Immature natural killer cell (primary cell): ENCODE results near the gene GGN. TPM values are rescaled to one million over a fixed set of nuclear protein-coding genes. Genes with fewer than 3 reads are reported as not detected.

Experiments
- DNase-seq, 3 donors: peaks; one replicate each; pipeline ENCODE4 v3.0.0; 2022; ENCODE audit warnings: mixed read lengths in 1 of 3
- H3K27ac Mint-ChIP-seq, 6 donors: one replicate each; pipeline ENCODE4 v1.8.0; 2020; ENCODE audit warnings: mixed read lengths in 6 of 6, mild to moderate bottlenecking in 5 of 6, inconsistent platforms in 4 of 6, moderate library complexity in 3 of 6
- H3K27me3 Mint-ChIP-seq, 3 donors: one replicate each; pipeline ENCODE4 v1.8.0; 2020 to 2021; ENCODE audit warnings: low read depth in 3 of 3, mild to moderate bottlenecking in 3 of 3, mixed read lengths in 3 of 3, moderate library complexity in 3 of 3, inconsistent platforms in 1 of 3
- H3K36me3 Mint-ChIP-seq, 3 donors: one replicate each; pipeline ENCODE4 v1.8.0; 2020; ENCODE audit warnings: mixed read lengths in 3 of 3, inconsistent platforms in 2 of 3, mild to moderate bottlenecking in 2 of 3
- H3K4me1 Mint-ChIP-seq, 2 donors: one replicate each; pipeline ENCODE4 v1.8.0; 2020; ENCODE audit warnings: inconsistent platforms in 2 of 2, mild to moderate bottlenecking in 2 of 2, mixed read lengths in 2 of 2, moderate library complexity in 1 of 2
- H3K4me3 Mint-ChIP-seq, 5 donors: one replicate each; pipeline ENCODE4 v1.8.0; 2020; ENCODE audit warnings: mild to moderate bottlenecking in 5 of 5, mixed read lengths in 5 of 5, inconsistent platforms in 3 of 5, moderate library complexity in 3 of 5
- H3K9me3 Mint-ChIP-seq, 6 donors: one replicate each; pipeline ENCODE4 v1.8.0; 2020; ENCODE audit warnings: mild to moderate bottlenecking in 6 of 6, mixed read lengths in 6 of 6, inconsistent platforms in 4 of 6, moderate library complexity in 3 of 6
- polyA plus RNA-seq, 3 donors: library from polyadenylated mRNA; unstranded; fragments of 300-500 nt; fragmentation: Illumina TruSeq; gene quantifications; one replicate each; pipeline ENCODE4 v1.2.3, GENCODE V29; 2021

Gene GGN
- polyA plus RNA-seq, 3 donors from 2014 or later = not detected

DNA sequence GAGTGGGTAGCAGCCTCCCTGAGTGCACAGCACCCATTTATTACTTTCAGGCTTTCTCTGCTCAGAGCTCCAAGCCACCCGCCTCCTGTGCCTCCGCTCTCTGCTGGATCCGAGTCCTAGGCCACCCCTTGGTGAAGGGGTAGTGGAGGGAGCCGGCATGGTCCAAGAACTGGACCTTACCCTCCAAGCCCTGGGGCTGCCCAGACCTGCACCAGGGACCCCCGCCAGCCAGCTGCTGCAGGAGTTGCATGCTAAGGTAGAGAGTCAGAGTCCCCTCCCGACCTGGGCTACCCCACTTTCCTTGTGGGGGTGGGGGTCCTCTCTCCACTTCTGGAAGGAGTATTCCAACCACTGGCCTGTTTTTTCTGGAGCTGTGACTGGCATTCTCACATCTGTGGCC is 17.0 kb upstream of the GGN start:
- Mint-ChIP-seq H3K27me3 (peaks cover 6 to 12% (median 12%) of the 10 kb centered on the region in 3 donors), H3K36me3 (peaks cover 0 to 4% (median 4%) of the 10 kb centered on the region in 3 donors), H3K4me3 (peak overlapping the region in 3 of 5 donors; percentile 78 to 92 (median 90)), H3K4me1 (peaks cover 6 to 22% of the 10 kb centered on the region in 2 donors), H3K9me3 (no peaks in the 10 kb centered on the region), H3K27ac (no peak overlapping the region)
- no peak for DNase-seq

DNA sequence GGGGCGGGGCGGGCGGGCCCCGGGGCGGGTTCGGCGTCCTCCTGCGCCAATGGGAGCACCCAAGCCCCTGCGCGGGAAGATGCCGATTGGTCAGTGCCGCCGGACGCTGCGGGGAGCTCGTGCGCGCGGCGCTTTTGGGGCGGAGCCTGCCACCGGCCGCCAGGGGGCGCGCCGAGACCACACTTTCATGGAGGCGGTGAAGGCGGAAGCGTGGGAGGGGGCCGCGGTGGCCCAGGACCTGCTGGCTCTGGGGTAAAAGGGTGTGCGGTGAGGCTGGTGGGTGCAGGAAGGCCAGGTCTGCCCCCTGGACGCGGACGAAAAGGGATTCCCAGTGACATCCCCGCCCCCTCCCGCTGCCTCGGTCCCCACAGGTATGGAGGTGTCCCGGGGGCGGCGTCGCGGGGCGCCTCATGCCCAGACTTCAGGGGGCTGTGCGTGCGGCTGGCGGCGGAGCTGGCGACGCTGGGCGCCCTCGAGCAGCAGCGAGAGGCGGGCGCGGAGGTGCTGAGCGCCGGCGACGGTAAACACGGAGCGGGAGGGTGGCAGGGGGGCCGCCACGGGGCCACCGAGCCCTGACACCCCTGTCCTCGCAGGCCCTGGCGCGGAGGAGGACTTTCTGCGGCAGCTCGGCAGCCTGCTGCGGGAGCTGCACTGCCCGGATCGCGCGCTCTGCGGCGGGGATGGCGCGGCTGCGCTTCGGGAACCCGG is 15.3 kb upstream of the GGN start, which contains the start of gene FAM98C:
Gene FAM98C (plus strand): TSS at position 127 of the 708 bp plus-strand sequence. CDS start 61 bp downstream, at position 188.
- H3K36me3 Mint-ChIP-seq = peaks cover 0 to 4% (median 4%) of the 10 kb centered on the region in 3 donors
- peak; percentile 98 to 99 (median 98) for DNase-seq
- H3K9me3 Mint-ChIP-seq = no peaks in the 10 kb centered on the region
- peaks cover 6 to 22% of the 10 kb centered on the region in 2 donors for H3K4me1 Mint-ChIP-seq
- H3K27ac Mint-ChIP-seq = peak within 1 kb of the TSS; percentile 86 to 97 (median 93)
- H3K4me3 Mint-ChIP-seq = peak within 1 kb of the TSS; percentile 90 to 94 (median 91)
- H3K27me3 Mint-ChIP-seq = peaks cover 9 to 16% (median 14%) of the 10 kb centered on the region in 3 donors

DNA sequence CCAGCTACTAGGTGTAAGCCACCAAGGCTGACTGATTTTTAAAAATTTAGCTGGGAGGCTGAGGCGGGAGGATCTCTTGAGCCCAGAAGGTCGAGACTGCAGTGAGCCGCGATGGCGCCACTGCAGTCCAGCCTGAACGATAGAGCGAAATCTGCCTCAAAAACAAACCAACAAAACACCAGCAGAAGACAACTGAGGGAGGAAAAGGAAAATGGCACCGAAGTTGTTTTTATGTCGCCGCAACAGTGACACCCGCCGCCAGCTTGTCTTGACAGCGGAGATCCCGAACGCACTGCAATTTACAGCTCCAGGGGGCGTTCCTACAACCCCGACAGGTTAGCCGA is 14.8 kb upstream of the GGN start:
- Mint-ChIP-seq H3K27me3 (peaks cover 9 to 16% (median 14%) of the 10 kb centered on the region in 3 donors), H3K9me3 (no peaks in the 10 kb centered on the region), H3K36me3 (peaks cover 0 to 4% (median 4%) of the 10 kb centered on the region in 3 donors), H3K4me1 (peaks cover 6 to 22% of the 10 kb centered on the region in 2 donors), H3K27ac (peak overlapping the region; percentile 86 to 97 (median 93)), H3K4me3 (peak overlapping the region; percentile 90 to 94 (median 91))
- DNase-seq = no peak

DNA sequence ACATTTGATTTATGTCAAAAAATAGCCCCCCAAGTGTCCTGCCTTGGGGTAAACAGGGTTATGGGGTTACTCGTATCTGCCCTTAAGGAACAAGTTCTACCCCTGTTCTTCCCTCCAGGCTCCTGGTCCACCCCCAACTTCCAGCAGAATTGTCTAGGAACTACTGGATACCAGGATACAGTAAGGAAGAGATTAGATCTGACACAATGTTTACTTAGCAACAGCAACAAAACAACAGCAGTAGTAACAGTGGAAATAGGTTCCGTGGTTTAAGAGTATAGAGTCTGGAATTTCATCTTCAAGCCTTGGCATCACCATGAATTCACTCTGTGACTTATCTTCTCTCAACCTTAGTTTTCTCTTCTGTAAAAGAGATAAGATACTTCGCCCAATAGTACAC is 13.3 kb upstream of the GGN start:
- DNase-seq = no peak
- Mint-ChIP-seq H3K4me3 (no peak overlapping the region), H3K4me1 (peaks cover 11 to 24% of the 10 kb centered on the region in 2 donors), H3K36me3 (peaks cover 0 to 4% (median 0%) of the 10 kb centered on the region in 3 donors), H3K9me3 (no peaks in the 10 kb centered on the region), H3K27me3 (peaks cover 9 to 26% (median 19%) of the 10 kb centered on the region in 3 donors), H3K27ac (peak overlapping the region in 3 of 6 donors; percentile 61 to 88 (median 87))

DNA sequence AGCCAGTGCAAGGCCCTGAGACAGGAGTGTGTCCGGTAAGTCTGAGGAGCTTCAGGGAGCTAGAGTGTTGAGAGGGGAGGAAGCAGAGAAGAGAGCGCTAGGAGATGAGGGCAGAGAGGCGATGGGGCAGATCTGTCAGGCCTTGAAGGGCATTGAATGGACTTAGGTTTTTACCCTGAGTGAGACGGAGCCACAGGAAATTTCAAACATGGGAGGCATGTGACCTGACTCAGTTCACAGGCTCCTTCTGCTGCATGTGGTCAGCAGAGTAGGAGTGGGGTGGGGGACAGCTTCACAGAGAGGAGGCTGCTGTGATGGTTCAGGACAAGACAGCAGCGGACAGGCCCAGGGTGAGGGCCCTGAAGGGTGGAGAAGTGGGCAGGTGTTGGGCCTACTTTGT is 12.5 kb upstream of the GGN start:
- H3K27ac Mint-ChIP-seq = no peak overlapping the region
- peaks cover 11 to 24% of the 10 kb centered on the region in 2 donors for H3K4me1 Mint-ChIP-seq
- peak overlapping the region in 2 of 5 donors; percentile 24 to 34 for H3K4me3 Mint-ChIP-seq
- no peak for DNase-seq
- H3K36me3 Mint-ChIP-seq = peaks cover 0 to 2% (median 0%) of the 10 kb centered on the region in 3 donors
- H3K27me3 Mint-ChIP-seq = peaks cover 9 to 27% (median 19%) of the 10 kb centered on the region in 3 donors
- no peaks in the 10 kb centered on the region for H3K9me3 Mint-ChIP-seq

DNA sequence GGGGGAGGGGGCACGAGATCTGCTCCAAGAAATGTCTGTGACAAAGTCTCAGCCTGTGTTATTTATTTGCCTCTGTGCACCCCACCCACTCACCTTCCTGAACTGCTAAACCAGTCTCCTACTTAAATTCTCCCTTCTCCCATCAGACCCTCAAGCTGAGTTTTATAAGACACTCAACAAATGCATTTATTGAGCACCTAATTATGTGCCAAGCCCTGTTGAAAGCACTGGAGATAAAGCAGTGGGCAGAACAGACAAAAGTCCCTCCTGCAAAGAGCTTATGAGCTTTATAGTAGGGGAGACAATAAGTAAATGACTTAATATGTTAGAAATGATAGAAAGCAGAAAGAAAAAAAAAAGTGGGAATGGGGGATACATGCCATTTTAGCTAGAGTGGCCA is 11.7 kb upstream of the GGN start:
- H3K27ac Mint-ChIP-seq = no peak overlapping the region
- no peak overlapping the region for H3K4me3 Mint-ChIP-seq
- peaks cover 17 to 22% of the 10 kb centered on the region in 2 donors for H3K4me1 Mint-ChIP-seq
- no peaks in the 10 kb centered on the region for H3K36me3 Mint-ChIP-seq
- peaks cover 9 to 27% (median 19%) of the 10 kb centered on the region in 3 donors for H3K27me3 Mint-ChIP-seq
- no peaks in the 10 kb centered on the region for H3K9me3 Mint-ChIP-seq
- no peak for DNase-seq

DNA sequence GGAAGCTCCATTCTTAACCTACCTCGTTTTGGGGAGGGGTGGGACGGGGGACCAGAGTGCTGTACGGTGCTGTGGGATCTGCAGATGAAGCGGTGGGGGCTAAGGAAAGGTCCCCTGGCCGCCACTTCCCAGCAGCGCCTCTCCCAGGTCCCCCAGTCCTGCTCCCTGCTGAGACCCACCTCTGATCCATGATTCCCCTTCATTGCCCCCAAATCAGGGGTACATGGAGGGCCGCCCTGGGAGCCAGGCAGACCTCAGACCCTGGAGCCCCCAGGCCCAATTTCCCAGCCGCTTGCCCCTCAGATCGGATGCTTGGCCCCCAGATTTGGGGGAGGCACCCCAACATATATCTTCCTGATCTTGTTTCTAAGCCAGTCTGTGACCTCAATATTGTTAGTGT is 11.2 kb upstream of the GGN start:
- no peak for DNase-seq
- H3K4me1 Mint-ChIP-seq = peaks cover 18 to 19% of the 10 kb centered on the region in 2 donors
- H3K36me3 Mint-ChIP-seq = no peaks in the 10 kb centered on the region
- no peak overlapping the region for H3K4me3 Mint-ChIP-seq
- peaks cover 9 to 25% (median 22%) of the 10 kb centered on the region in 3 donors for H3K27me3 Mint-ChIP-seq
- H3K9me3 Mint-ChIP-seq = no peaks in the 10 kb centered on the region
- H3K27ac Mint-ChIP-seq = no peak overlapping the region

DNA sequence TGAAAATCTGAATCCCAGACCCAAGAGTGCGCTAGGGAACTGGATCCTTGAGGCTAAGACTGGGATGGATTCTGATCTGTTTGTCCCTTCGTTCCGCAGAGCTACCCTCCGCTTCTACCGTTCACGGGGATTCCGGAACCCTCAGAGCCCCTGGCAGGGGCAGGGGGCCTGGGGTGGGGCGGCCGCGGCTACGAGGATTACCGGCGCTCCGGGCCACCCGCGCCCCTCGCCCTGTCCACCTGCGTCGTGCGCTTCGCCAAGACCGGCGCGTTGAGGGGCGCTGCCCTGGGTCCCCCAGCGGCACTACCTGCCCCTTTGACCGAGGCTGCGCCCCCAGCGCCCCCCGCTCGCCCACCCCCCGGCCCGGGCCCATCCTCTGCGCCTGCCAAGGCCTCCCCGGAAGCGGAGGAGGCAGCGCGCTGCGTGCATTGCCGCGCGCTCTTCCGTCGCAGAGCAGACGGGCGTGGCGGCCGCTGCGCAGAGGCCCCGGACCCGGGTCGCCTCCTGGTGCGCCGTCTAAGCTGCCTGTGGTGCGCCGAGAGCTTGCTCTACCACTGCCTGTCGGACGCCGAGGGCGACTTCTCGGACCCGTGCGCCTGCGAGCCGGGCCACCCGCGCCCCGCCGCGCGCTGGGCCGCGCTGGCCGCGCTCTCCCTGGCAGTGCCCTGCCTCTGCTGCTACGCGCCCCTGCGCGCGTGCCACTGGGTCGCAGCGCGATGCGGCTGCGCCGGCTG is 7.7 kb upstream of the GGN start:
- peak overlapping the region in 1 of 6 donors; percentile 51 for H3K27ac Mint-ChIP-seq

DNA sequence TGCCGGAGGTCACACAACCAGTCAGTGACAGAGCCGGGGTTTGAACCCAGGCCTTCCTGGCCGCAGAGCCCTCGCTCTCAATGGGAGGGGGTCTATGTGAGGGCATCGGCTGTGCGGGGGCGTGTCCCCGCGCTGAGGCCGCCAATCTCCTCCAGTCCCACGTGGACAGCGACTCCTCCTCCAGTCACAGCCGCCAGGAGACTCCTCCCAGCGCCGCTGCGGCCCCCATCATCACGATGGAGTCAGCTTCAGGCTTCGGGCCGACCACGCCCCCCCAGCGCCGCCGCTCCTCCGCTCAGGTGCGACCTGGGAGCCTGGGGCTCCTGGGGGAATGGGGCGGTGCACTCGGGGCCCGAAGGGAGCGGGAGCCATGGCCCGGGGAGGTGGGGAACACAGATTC is 6.7 kb upstream of the GGN start:
- peak overlapping the region in 1 of 5 donors; percentile 74 for H3K4me3 Mint-ChIP-seq
- peaks cover 8 to 15% (median 12%) of the 10 kb centered on the region in 3 donors for H3K27me3 Mint-ChIP-seq
- H3K4me1 Mint-ChIP-seq = peaks cover 9 to 19% of the 10 kb centered on the region in 2 donors
- DNase-seq = no peak
- no peak overlapping the region for H3K27ac Mint-ChIP-seq
- H3K36me3 Mint-ChIP-seq = no peaks in the 10 kb centered on the region
- H3K9me3 Mint-ChIP-seq = peaks cover 0 to 1% (median 0%) of the 10 kb centered on the region in 6 donors

More for the DNA sequence above, 7.7 kb upstream of the GGN start:
- Mint-ChIP-seq H3K9me3 (peaks cover 0 to 1% (median 0%) of the 10 kb centered on the region in 6 donors), H3K27me3 (peaks cover 8 to 15% (median 13%) of the 10 kb centered on the region in 3 donors), H3K36me3 (no peaks in the 10 kb centered on the region), H3K4me3 (peak overlapping the region in 3 of 5 donors; percentile 13 to 74 (median 49)), H3K4me1 (peaks cover 9 to 19% of the 10 kb centered on the region in 2 donors)
- peak in 1 of 3 donors; percentile 24 for DNase-seq

DNA sequence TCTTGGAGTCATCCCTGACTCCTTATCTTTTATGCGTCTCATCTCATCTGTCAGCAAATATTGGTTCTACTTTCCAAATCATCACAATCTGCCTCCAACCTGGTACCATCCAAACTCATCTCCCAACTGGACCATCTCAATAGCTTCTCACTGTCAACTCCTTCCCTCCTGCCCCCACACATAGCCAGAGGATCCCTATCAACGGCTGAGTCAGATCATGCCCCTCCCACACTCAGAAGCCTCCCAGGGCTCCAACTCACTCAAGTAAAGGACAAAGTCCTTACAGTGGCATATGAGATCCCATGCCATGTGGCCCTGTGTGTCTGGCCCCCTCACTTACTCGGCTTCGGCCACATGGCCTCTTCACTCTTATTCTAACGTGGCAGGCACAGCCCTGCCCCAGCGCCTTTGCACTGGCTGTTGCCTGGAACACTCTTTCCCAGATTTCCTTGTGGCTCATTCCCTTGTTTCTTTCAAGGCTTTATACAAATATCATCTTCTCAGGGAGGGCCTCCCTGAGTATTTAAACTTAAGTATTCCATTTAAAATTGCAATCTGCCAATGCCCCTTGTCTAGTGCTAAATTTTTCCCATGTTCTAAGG is 5.0 kb upstream of the GGN start:
- Mint-ChIP-seq H3K4me3 (no peak overlapping the region), H3K36me3 (no peaks in the 10 kb centered on the region), H3K27me3 (peaks cover 8 to 18% (median 15%) of the 10 kb centered on the region in 3 donors), H3K27ac (peak overlapping the region in 1 of 6 donors; percentile 0), H3K4me1 (peaks cover 18 to 25% of the 10 kb centered on the region in 2 donors), H3K9me3 (peaks cover 0 to 3% (median 0%) of the 10 kb centered on the region in 6 donors)
- no peak for DNase-seq

DNA sequence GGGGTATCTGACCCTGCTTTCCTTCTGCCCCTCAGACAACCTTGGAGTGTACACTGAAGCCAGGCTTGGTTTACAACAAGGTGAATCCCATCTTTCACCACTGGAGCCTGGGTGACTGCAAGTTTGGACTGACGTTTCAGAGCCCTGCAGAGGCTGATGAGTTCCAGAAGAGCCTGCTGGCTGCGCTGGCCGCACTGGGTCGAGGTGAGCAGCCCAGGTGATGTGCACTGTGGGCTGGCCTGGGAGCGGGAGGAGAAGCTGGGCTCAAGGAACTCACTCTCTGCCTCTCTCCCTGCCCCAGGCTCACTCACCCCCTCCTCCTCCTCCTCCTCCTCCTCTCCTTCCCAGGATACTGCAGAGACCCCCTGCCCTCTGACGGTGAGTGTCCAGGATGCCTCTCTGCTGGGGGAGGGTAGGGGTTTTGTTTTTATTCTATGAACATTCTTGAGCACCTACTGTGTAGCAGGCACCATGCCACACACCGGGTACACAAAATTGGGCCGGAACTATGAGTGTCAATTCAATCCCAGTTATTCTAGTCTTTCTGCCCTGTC is 4.2 kb upstream of the GGN start:
- H3K4me1 Mint-ChIP-seq = peaks cover 25 to 33% of the 10 kb centered on the region in 2 donors
- H3K27ac Mint-ChIP-seq = no peak overlapping the region
- no peak overlapping the region for H3K4me3 Mint-ChIP-seq
- H3K9me3 Mint-ChIP-seq = peaks cover 0 to 3% (median 0%) of the 10 kb centered on the region in 6 donors
- peaks cover 8 to 17% (median 17%) of the 10 kb centered on the region in 3 donors for H3K27me3 Mint-ChIP-seq
- peaks cover 0 to 3% (median 0%) of the 10 kb centered on the region in 3 donors for H3K36me3 Mint-ChIP-seq
- no peak for DNase-seq

DNA sequence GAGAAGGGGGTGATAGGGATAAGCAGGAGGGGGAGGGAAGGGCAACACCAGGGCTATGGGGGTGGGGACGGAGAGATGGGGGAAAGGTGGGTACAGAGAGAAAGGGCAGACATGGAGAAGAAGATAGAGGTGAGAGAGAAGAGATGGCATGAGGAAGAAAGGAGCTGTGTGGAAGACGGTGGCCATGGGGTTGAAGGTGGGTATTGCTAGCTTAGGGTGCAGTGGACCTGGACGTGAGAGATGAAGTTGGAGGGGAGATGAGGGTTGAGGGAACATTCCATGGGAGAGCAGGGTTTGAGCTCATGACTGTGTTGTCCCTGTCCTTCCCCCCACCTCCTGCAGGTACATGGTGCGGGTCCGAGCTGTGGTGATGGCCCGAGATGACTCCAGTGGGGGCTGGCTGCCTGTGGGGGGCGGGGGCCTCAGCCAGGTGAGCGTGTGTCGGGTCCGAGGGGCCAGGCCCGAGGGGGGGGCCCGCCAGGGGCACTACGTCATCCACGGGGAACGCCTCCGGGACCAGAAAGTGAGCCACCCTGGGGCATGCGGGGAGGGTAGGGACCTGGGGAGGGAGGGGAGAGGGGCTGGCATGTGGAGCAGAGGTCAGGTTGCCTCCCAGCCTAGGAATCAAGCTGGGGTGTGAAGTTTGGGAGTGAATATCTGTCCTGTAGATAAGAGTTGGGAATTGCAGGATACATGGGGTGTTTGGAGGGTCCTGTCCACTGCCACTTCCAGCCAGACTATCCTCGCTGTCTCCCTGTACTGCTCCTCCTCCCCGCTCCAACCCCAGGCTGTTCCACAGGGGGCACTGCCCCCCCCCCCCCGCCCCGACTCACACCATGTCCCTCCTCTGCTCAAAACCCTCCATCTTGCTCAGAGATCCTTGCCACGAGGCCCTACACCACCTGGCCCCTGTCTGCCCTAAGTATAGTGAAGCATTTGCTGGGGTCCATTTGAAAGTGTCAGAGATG is 2.4 kb upstream of the GGN start:
- Mint-ChIP-seq H3K9me3 (peaks cover 0 to 3% (median 0%) of the 10 kb centered on the region in 6 donors), H3K4me3 (peak overlapping the region in 2 of 5 donors; percentile 36 to 56), H3K4me1 (peaks cover 23 to 27% of the 10 kb centered on the region in 2 donors), H3K36me3 (peaks cover 0 to 3% (median 0%) of the 10 kb centered on the region in 3 donors), H3K27ac (peak overlapping the region in 1 of 6 donors; percentile 59), H3K27me3 (peaks cover 8 to 14% (median 10%) of the 10 kb centered on the region in 3 donors)
- no peak for DNase-seq
